T-cell (primary cell): Measurements from ENCODE around the gene CC2D2A. TPM values are rescaled to one million over a fixed set of nuclear protein-coding genes. Genes with fewer than 3 reads are reported as not detected.

Experiments used
- ATAC-seq, 4 experiments: fragments of 200-7000 bp in 3 of 4; fragments of 150-1000 bp in 1 of 4; cut with Tn5 transposase; replicated peaks in 1 of 4; 1 replicate in 3 of 4; 2 replicates in 1 of 4; pipeline ENCODE4 v1.10.0; 2021; ENCODE audit warnings: moderate library complexity in 3 of 4, mild to moderate bottlenecking in 2 of 4, moderate number of reproducible peaks in 1 of 4
- CTCF ChIA-PET, 2 donors: fragments of 300-600 bp; sonication (Branson Sonifier 250); formaldehyde crosslinking; loops; one replicate each; lab custom pipeline; 2022; ENCODE audit warnings: antibody characterized with exemption in 2 of 2; lab: Charles Lee
- POLR2A ChIA-PET, 2 donors: fragments of 300-600 bp; sonication (Branson Sonifier 250); formaldehyde crosslinking; loops; one replicate each; lab custom pipeline; 2022; ENCODE audit warnings: antibody characterized with exemption in 2 of 2; lab: Charles Lee
- DNase-seq, 35 experiments: peaks; one replicate each; pipeline versions ENCODE4 v3.0.0 to v3.0.0-alpha.2; 2013 to 2023
- H3K27ac ChIP-seq: one replicate; pipeline ENCODE4 v1.5.1; 2013; ENCODE audit warnings: low read length
- H3K27me3 ChIP-seq, 2 experiments: replicated peaks in 1 of 2; 1 replicate in 1 of 2; 2 replicates in 1 of 2; pipeline versions ENCODE4 v1.6.1 to v1.7.0; 2013; ENCODE audit warnings: low read length in 1 of 2, mixed read lengths in 1 of 2; ENCODE audit not compliant: control insufficient read depth in 2 of 2, insufficient read depth in 2 of 2; ENCODE audit errors: extremely low read depth in 1 of 2
- H3K36me3 ChIP-seq, 2 donors: 1 replicate in 1 of 2; 2 replicates in 1 of 2; pipeline versions ENCODE4 v1.6.1 to v1.7.0; 2013; ENCODE audit warnings: low read length in 1 of 2; ENCODE audit not compliant: control insufficient read depth in 2 of 2, insufficient read depth in 1 of 2; ENCODE audit errors: extremely low read depth in 1 of 2
- H3K4me1 ChIP-seq, 2 experiments: 1 replicate in 1 of 2; 2 replicates in 1 of 2; pipeline versions ENCODE4 v1.6.1 to v1.7.0; 2013; ENCODE audit warnings: low read length in 2 of 2, mixed read lengths in 1 of 2; ENCODE audit not compliant: insufficient read depth in 2 of 2, control insufficient read depth in 1 of 2; ENCODE audit errors: extremely low read depth in 1 of 2
- H3K4me3 ChIP-seq, 2 donors: 1 replicate in 1 of 2; 2 replicates in 1 of 2; pipeline versions ENCODE4 v1.5.1 to v1.7.0; 2013; ENCODE audit warnings: mild to moderate bottlenecking in 2 of 2, low read length in 1 of 2, moderate library complexity in 1 of 2; ENCODE audit not compliant: control insufficient read depth in 1 of 2; ENCODE audit errors: extremely low read depth in 1 of 2
- H3K9me3 ChIP-seq: 2 replicates; pipeline ENCODE4 v1.7.0; 2013
- H3K27ac Mint-ChIP-seq, 2 donors: one replicate each; pipeline ENCODE4 v1.8.0; 2020 to 2021; ENCODE audit warnings: mild to moderate bottlenecking in 2 of 2, mixed read lengths in 2 of 2
- H3K27me3 Mint-ChIP-seq, 2 donors: one replicate each; pipeline ENCODE4 v1.8.0; 2021 to 2022; ENCODE audit warnings: mixed read lengths in 2 of 2
- H3K36me3 Mint-ChIP-seq: one replicate; pipeline ENCODE4 v1.8.0; 2021; ENCODE audit warnings: mixed read lengths
- H3K4me1 Mint-ChIP-seq, 3 donors: one replicate each; pipeline ENCODE4 v1.8.0; 2020 to 2022; ENCODE audit warnings: mixed read lengths in 3 of 3, mild to moderate bottlenecking in 1 of 3
- H3K4me3 Mint-ChIP-seq, 3 donors: one replicate each; pipeline ENCODE4 v1.8.0; 2020 to 2022; ENCODE audit warnings: mild to moderate bottlenecking in 3 of 3, mixed read lengths in 3 of 3, moderate library complexity in 3 of 3
- H3K9me3 Mint-ChIP-seq, 3 donors: one replicate each; pipeline ENCODE4 v1.8.0; 2020 to 2022; ENCODE audit warnings: mixed read lengths in 3 of 3
- WGBS: methylation state at CpG from one replicate; pipeline ENCODE4 v1.1.5; 2013; ENCODE audit warnings: missing lambda C conversion rate; ENCODE audit not compliant: insufficient coverage; 5-methylcytosine and 5-hydroxymethylcytosine counted together
- total RNA-seq, 35 experiments: library from RNA in 6 of 35; stranded (reverse) in 6 of 35; fragments of 120-200 nt in 1 of 35; gene quantifications; one replicate each; pipeline versions ENCODE4 v1.2.1 to v1.2.4 and lab custom pipeline; 2013 to 2026

Gene CC2D2A
- total RNA-seq, 5 donors from 2014 or later (not counting 1 experiment from before 2014, with no cell fraction given) = 0.16 to 1.1 (median 0.40) TPM

DNA sequence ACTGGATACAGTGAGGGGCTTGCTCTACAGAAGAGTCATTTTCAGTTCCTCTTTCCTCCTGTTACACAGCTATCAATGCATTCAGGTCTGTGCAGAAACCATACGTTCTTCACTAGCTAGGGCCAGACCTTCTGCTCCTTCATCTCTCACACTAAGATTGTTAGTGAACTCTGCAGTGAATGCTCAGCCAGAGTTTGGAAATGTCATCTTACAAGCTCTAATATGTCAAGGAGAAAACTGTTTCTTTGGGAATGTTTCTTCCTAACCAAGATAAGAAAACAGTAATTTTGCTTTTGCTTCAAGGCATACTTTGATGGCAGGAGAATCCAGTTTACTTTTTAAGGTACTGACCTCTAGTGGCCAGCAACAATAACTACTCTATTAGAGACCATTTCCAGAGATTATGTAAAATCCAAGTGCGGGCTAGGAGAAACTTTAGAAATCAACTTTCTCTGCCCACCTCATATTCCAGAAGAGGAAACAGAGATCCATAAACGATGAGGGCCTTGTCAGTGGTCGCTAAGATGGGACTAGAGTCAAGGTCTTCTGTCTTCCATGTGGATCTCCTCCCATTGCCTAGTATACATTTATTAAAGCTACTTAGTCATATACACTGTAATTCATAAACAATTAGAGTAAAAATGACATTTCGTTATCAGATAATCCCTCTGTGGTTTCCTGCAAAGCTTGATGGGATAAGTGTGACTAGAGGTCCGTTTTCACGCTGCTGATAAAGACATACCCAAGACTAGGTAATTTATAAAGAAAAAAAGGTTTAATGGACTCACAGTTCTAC, 12.1 kb upstream of the CC2D2A start:
- Histone ChIP-seq H3K9me3 (no peaks in the 10 kb centered on the region), H3K36me3 (no peaks in the 10 kb centered on the region), H3K4me1 (peaks cover 0 to 3% of the 10 kb centered on the region in 2 experiments), H3K27ac (no peak overlapping the region), H3K4me3 (no peak overlapping the region), H3K27me3 (no peaks in the 10 kb centered on the region)
- no CpG with 5 or more reads among the region's 7 CpGs for WGBS
- Mint-ChIP-seq H3K4me3 (no peak overlapping the region), H3K27me3 (peaks cover 0 to 3% of the 10 kb centered on the region in 2 donors), H3K27ac (no peak overlapping the region), H3K4me1 (peaks cover 2 to 14% (median 10%) of the 10 kb centered on the region in 3 donors), H3K9me3 (no peaks in the 10 kb centered on the region), H3K36me3 (no peaks in the 10 kb centered on the region)
- ChIA-PET POLR2A (no interaction called here), CTCF (interaction anchor here (0.6 to 2.8 kb wide), 29 partner anchors 10 to 1802 kb away, joined by 3 to 33 read pairs (median 3); no protein-coding TSS in a partner anchor)
- DNase-seq = peak in 2 of 35 experiments; percentile 6 to 62
- peak in 3 of 4 experiments; percentile 62 to 74 (median 68) for ATAC-seq

DNA sequence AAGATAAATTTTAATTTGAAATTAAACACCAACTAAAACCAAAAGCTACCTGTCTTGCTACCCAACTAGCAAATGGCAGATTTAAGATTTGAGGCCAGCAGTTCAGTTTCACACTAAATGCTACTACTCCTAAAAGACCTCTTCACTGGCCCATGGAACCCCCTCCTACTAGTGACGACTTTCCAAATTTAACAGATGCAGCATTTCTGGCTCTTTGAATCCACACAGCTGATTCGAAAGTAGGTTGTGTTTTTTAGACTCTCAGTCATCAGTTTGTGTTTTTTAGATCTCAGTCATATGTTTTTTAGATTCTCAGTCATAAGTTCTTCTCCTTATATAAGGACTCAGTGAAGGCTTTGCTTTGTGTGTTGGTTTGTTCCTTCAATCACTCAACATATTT, 11.1 kb upstream of the CC2D2A start:
- CTCF ChIA-PET = interaction anchor here (0.5 to 2.8 kb wide), 10 partner anchors 12 to 1803 kb away, joined by 3 to 33 read pairs (median 5); partner anchors contain the start of gene CC2D2A (in 1 of the 2)
- POLR2A ChIA-PET = interaction anchor here in 1 of 2 donors (0.7 kb wide), 1 partner anchor 11 kb away, joined by 3 read pairs; the partner anchor contains the start of gene CC2D2A
- DNase-seq (no peak), ATAC-seq (no peak)
- Mint-ChIP-seq H3K4me3 (no peak overlapping the region), H3K9me3 (no peaks in the 10 kb centered on the region), H3K4me1 (peaks cover 2 to 14% (median 10%) of the 10 kb centered on the region in 3 donors), H3K27ac (no peak overlapping the region), H3K27me3 (peaks cover 0 to 3% of the 10 kb centered on the region in 2 donors), H3K36me3 (no peaks in the 10 kb centered on the region)
- no peaks in the 10 kb centered on the region for H3K36me3 ChIP-seq
- WGBS = no CpG with 5 or more reads among the region's 2 CpGs
- no peaks in the 10 kb centered on the region for H3K27me3 ChIP-seq
- peaks cover 0 to 3% of the 10 kb centered on the region in 2 experiments for H3K4me1 ChIP-seq
- H3K27ac ChIP-seq = no peak overlapping the region
- H3K9me3 ChIP-seq = no peaks in the 10 kb centered on the region
- no peak overlapping the region for H3K4me3 ChIP-seq

DNA sequence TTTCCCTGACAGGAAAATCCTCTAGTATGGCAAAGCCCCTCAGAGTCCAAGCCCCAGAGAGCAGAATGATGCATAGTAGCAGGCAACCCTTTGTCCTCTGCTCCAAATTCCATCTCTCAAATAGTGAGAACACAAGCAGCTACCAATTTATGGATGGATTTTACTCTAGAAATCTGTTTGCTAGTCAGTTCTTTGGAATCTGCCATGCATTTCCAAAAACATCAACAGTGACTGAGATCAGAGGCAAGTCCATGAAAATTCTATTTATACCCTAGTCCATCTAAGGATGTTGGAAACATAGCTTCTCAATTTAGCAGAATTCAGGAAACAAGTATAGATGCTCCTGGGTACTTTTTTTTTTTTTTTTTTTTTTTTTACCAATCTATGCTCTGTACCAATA, 10.0 kb upstream of the CC2D2A start:
- Histone ChIP-seq H3K9me3 (no peaks in the 10 kb centered on the region), H3K27ac (no peak overlapping the region), H3K4me1 (peaks cover 0 to 3% of the 10 kb centered on the region in 2 experiments), H3K4me3 (no peak overlapping the region), H3K36me3 (no peaks in the 10 kb centered on the region), H3K27me3 (no peaks in the 10 kb centered on the region)
- no peaks in the 10 kb centered on the region for H3K9me3 Mint-ChIP-seq
- no peak overlapping the region for H3K27ac Mint-ChIP-seq
- H3K4me3 Mint-ChIP-seq = no peak overlapping the region
- ATAC-seq (no peak), DNase-seq (no peak)
- peaks cover 2 to 14% (median 10%) of the 10 kb centered on the region in 3 donors for H3K4me1 Mint-ChIP-seq
- POLR2A ChIA-PET = interaction anchor here in 1 of 2 donors (0.7 kb wide), 1 partner anchor 708 kb away, joined by 4 read pairs; no protein-coding TSS in a partner anchor
- CTCF ChIA-PET = interaction anchor here (0.6 to 2.0 kb wide), 8 partner anchors 11 to 563 kb away, joined by 3 to 12 read pairs (median 6); partner anchors contain the start of gene CC2D2A (in 1 of the 2)
- H3K27me3 Mint-ChIP-seq = peaks cover 0 to 3% of the 10 kb centered on the region in 2 donors
- no peaks in the 10 kb centered on the region for H3K36me3 Mint-ChIP-seq

DNA sequence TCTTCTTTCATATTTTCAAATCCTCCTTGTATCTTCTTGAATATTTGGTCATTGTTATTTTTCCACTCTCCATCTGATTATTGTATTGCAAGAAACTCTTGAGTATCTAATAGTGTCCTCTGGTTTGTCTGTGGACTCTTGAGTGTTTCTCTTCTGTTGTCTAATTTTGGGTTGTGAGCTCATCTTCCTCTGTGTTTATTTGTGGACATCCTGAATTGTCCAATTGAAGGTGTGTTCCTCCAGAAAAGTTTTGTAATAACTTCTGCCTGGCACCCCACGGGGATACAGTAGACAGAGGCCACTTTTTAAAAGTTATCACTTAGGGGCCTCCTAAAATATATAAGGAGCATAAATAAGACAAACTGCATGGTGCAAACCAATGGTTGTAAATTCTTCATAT, 3.1 kb upstream of the CC2D2A start:
- ChIA-PET POLR2A (no interaction called here), CTCF (no interaction called here)
- no peaks in the 10 kb centered on the region for H3K9me3 ChIP-seq
- Mint-ChIP-seq H3K4me3 (no peak overlapping the region), H3K36me3 (no peaks in the 10 kb centered on the region), H3K27ac (no peak overlapping the region), H3K9me3 (no peaks in the 10 kb centered on the region), H3K4me1 (peaks cover 17 to 18% (median 17%) of the 10 kb centered on the region in 3 donors), H3K27me3 (peaks cover 6 to 8% of the 10 kb centered on the region in 2 donors)
- DNase-seq = no peak
- no CpG with 5 or more reads among the region's 1 CpG for WGBS
- no peaks in the 10 kb centered on the region for H3K36me3 ChIP-seq
- H3K27me3 ChIP-seq = peaks cover 0 to 4% of the 10 kb centered on the region in 2 experiments
- no peak for ATAC-seq
- H3K27ac ChIP-seq = no peak overlapping the region
- H3K4me3 ChIP-seq = no peak overlapping the region
- peaks cover 0 to 8% of the 10 kb centered on the region in 2 experiments for H3K4me1 ChIP-seq

DNA sequence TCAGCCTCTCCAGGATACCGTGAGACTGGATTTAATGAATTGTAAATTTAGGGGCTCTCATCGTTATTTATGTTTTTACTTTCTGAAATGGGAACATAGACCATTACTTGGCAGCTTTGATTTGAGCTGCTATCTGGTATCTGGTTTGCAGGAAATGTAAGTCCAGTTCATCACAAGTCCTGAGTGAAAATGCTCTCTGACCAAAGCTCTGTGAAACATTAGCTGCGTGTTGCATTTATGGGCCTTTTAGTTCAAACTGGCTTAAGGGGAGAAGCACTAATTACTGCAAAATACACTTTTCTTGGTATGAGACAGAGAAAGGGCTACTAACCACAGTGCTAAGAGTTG, 420 bp downstream of the CC2D2A start:
- DNase-seq = no peak
- H3K27me3 ChIP-seq = peaks cover 0 to 4% of the 10 kb centered on the region in 2 experiments
- peaks cover 0 to 8% of the 10 kb centered on the region in 2 experiments for H3K4me1 ChIP-seq
- POLR2A ChIA-PET = interaction anchor here (0.5 to 0.6 kb wide), 4 partner anchors 12 to 884 kb away, joined by 3 to 4 read pairs (median 3); no protein-coding TSS in a partner anchor
- Mint-ChIP-seq H3K4me3 (peak overlapping the region; percentile 43 to 69 (median 60)), H3K9me3 (no peaks in the 10 kb centered on the region), H3K27me3 (peaks cover 6 to 8% of the 10 kb centered on the region in 2 donors), H3K4me1 (peaks cover 17 to 18% (median 17%) of the 10 kb centered on the region in 3 donors), H3K27ac (no peak overlapping the region), H3K36me3 (no peaks in the 10 kb centered on the region)
- no peak for ATAC-seq
- H3K9me3 ChIP-seq = no peaks in the 10 kb centered on the region
- H3K36me3 ChIP-seq = no peaks in the 10 kb centered on the region
- H3K27ac ChIP-seq = no peak overlapping the region
- 18% methylated on average over 2 of the region's 3 CpGs for WGBS
- H3K4me3 ChIP-seq = peak overlapping the region in 1 of 2 donors; percentile 64
- CTCF ChIA-PET = interaction anchor here (0.5 to 1.6 kb wide), 6 partner anchors 10 to 179 kb away, joined by 3 to 11 read pairs (median 4); no protein-coding TSS in a partner anchor

DNA sequence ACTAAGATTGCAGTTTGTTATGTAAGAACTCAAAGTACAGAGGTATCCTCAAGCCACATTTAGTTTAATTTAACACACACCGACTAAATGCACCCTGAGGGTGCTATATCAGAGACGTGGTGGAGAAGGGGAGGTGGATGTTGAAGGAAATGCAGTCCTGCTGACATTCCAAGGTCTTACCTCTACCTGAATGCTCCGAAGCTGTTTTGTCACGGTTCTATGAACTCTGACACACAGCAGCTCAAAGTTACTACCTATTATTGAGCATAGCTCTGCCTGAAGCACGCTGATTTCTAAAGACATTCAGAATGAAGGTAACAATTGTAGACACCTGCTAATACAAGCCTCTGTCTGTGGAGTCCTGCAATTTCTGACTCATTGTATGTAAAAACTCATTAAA, 6.7 kb downstream of the CC2D2A start:
- H3K36me3 Mint-ChIP-seq = no peaks in the 10 kb centered on the region
- H3K27me3 Mint-ChIP-seq = no peaks in the 10 kb centered on the region
- POLR2A ChIA-PET = no interaction called here
- Histone ChIP-seq H3K27ac (no peak overlapping the region), H3K36me3 (no peaks in the 10 kb centered on the region), H3K4me3 (no peak overlapping the region), H3K27me3 (peaks cover 0 to 3% of the 10 kb centered on the region in 2 experiments), H3K9me3 (no peaks in the 10 kb centered on the region), H3K4me1 (no peaks in the 10 kb centered on the region)
- no peak overlapping the region for H3K27ac Mint-ChIP-seq
- 83% methylated on average over 2 of the region's 5 CpGs for WGBS
- CTCF ChIA-PET = no interaction called here
- H3K4me3 Mint-ChIP-seq = no peak overlapping the region
- DNase-seq = no peak
- no peak for ATAC-seq
- H3K9me3 Mint-ChIP-seq = no peaks in the 10 kb centered on the region
- no peaks in the 10 kb centered on the region for H3K4me1 Mint-ChIP-seq
